HG02970 (cell line): Measurements from ENCODE around the gene AMER2.
"Not testable (repeated sequence)": the region's sequence is repeated elsewhere in the genome, so short reads cannot be mapped to it uniquely, and the experiment has no call there.

Experiments used
- ATAC-seq: cut with Tn5 transposase; IDR thresholded peaks from one replicate; pipeline ENCODE4 v1.9.1; 2021; ENCODE audit warnings: mild to moderate bottlenecking, moderate library complexity, moderate number of reproducible peaks; ENCODE audit not compliant: unreplicated experiment, low FRiP score

AMER2 gene

GRCh38 chr13:25181597-25181996, 9.5 kb upstream of the AMER2 start:
- peak; percentile 25 for ATAC-seq

- peak; percentile 58 for ATAC-seq
Measured at GRCh38 chr13:25180775-25181537, 8.9 kb upstream of the AMER2 start.

GRCh38 chr13:25179832-25180774, 8.0 kb upstream of the AMER2 start:
- ATAC-seq: no peak

DNA sequence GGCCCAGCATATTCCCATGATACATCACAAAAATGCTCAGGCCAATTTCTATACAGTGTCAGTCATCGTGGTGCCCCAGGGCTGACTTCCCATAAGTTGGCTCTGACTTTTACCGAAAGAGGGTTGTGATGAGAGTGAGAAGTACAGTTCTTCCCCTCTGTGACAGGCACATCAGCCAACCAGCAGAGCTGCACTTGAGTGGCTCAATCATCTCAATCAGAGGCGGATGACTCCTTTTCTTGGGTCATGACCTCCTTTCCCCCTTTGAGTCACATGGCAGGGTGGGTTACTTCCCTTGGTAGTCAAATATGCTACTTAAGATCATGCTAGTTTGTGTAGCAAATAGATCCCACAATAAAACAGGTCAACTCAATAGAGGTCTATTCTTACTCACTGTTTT, 6.9 kb upstream of the AMER2 start:
- no peak for ATAC-seq

DNA sequence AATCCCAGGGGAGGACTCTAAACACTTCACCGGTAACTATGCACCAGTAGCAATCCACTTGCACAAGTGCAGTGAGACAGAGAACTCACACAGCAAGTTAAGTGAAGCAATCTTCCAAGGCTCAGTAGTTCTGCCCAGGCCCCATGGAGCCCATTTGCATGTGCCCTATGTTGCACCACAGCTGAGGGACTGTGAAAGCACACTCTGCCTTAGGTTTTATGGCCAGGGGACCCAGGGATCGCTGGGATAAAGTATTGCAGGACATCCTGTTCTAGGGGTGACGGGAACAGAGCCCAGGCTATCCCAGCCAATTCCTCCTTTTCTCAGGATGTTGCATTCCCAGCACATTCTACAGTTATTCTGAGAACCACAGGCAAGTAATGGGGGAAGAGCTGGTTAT, 6.0 kb upstream of the AMER2 start:
- ATAC-seq: no peak

GRCh38 chr13:25177636-25178035, 5.5 kb upstream of the AMER2 start:
- ATAC-seq: no peak

- no peak for ATAC-seq
Measured at GRCh38 chr13:25177012-25177411, 4.9 kb upstream of the AMER2 start.

DNA sequence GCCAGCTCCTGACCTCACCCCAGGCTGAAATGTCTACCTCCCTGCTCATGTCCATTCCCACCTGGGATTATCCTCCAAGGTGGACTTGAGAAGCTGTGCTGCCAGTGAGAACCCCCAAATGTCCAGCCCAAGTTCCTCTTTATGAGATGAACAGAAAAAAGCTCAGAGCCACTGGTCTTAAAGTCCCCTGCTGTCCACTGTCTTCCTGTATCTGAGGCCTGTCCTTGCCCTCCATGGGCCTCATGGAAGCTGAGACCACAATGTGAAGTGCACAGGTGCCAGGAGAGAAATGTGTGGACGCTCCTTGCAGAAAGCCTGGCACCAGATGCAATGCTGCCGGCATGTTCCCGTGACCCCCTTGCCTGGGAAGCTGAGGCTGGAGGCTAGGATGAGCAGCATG, 3.3 kb upstream of the AMER2 start:
- no peak for ATAC-seq

DNA sequence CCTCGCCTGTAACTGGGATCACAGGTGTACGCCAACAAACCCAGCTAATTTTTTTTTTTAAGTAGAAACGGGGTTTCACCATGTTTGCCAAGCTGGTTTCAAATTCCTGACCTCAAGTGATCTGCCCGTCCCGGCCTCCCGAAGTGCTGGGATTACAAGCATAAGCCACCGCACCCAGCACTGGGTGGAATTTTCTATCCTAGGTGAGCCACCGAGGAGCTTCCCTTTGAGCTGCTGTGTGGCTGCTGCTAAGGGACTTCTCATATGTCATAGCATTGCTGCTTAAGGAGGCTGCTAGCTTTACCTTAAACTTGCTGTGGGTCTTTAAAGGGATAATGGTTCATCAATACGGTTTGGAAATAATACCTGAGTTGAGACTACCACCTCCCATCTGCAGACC, 2.9 kb upstream of the AMER2 start:
- no peak for ATAC-seq

GRCh38 chr13:25174304-25174703, 2.2 kb upstream of the AMER2 start:
- ATAC-seq: no peak

DNA sequence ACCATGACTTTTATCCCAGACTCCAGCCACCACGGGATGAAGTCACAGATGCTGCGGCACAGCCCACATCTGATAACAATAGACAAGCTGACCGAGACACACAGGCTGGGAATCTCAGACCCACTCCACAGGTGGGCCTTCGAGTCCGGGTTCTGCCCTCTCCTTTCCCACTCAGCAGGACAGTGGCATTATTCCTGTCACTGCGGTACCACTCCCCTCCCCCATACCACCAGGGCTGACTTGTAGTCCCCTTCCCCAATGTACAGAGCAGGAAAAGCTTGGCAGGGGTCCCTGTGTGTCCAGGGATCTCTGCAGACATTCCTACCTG, 179 bp upstream of the AMER2 start:
- no peak for ATAC-seq

GRCh38 chr13:25171170-25171516, 945 bp downstream of the AMER2 start:
- ATAC-seq: no peak

GRCh38 chr13:25170554-25171111, 1.5 kb downstream of the AMER2 start:
- ATAC-seq: no peak

DNA sequence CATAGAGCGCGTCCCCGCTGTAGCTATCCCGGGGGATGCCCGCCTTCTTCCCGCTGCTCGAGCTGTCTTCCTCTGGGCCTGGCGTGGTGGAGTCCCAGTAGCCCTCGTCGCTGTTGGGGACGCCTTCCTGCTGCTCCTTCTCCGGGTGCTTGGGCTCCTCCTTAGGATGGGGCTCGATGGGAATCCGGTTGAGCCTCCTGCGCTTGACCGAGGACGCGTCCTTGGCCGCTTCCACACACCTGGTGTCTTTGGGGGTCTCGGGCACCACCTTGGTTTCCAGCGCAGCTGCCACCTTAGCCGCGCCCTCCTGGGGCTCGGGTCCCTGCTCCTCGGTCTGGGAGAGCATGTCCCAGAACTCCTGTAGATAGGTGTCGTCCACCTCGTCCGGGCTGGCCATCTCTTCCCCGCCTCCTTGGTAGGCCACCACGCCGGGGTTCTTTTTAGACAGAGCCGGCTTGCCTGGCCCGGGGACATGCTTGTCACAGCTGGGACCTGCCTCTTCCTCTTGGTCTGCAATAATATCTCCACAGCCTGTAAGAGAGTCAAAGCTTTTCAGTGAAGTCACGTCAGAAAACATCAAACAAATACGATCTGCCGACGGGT, 2.0 kb downstream of the AMER2 start:
- ATAC-seq: no peak

DNA sequence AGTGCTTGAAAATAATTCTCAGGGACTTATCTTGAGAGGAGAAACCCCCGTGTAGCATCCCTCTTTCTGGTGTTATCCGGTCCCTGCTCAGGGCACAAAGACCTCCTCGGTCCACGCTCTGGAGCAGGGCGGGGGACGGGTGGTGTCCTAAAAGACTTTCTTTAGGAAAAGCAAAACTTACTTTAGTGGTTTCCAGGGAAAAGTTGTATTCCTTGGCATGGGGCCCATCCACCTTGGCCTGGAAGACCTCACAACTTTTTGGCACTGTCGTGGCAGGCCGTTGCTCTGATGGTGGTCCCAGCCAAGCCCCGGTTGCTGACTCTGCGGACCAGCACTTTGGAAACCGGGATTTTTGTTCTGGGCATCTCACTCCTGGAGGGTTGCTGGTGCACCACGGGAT, 2.7 kb downstream of the AMER2 start:
- ATAC-seq: no peak

DNA sequence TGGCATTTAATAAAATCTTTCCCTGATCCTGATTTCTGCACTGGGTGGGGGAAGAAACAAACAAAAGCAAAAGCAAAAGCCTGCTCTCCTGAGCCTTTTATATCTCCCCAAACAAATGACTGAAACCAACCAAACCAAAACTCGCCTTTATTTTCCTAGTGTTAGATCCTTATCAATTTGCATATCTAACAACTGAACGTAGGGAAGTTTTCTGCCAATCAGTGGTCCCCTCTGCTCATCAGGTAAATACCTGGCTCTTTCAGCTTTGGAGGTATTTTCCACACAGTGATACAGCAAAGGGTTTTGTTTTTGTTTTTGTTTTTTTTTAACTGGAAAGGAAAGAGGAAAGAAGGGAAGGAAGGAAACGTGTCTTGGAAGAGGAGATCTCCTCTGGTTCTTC, 3.3 kb downstream of the AMER2 start:
- no peak for ATAC-seq

DNA sequence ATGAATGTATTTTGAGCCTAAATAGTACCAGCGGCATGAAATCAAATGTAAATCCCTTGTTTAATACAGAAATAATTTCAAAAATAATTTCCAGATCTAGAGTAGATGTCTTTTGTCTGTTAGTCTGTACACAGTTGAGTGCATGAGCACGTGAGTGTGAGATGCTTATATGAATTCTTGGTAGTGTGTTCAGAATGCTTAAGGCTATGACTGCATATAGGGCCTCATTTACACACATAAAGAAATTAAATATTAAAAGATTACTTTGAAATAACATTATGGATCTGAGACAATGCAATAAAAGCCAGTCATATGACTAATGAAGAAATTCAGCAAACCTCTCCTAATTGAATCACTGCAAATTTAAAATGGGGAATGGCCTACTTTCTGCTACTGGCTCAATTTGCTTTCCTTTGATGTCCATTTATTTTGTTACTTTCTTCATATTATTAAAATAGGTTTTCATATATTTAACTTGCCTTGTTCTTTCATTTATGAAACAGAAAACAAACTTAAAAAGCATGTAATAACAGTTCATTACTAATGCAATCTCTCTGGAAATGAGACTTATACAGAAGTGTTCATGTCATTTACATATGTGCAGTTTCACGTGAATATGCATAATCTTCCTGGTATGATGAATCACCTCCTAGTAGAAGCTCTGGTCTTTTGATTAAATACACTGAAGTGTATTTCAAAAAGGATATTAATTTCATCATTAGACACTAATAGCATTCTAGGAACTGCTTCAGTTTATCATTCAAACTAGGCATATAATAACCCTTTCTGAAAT, 4.5 kb downstream of the AMER2 start:
- no peak for ATAC-seq

GRCh38 chr13:25166306-25166705, 5.8 kb downstream of the AMER2 start:
- no peak for ATAC-seq

DNA sequence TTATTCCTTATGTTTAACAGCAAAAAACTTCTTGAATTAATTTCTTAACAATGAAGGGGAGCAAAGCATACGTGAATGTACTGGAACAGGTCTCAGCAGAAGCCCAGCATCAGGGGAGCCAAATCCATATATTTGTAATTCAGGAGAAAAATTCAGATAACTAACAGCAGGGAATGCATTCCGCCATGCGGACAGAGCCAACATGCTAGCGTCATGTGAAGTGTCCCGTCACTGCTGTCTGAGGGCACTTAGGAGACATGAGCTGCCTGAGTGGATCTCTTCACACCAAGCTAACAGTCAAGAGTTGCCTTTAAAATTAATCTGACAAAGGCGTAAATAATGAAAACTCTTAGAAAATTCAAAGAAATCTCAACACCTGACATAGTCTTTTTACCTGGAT, 6.4 kb downstream of the AMER2 start:
- ATAC-seq: no peak

DNA sequence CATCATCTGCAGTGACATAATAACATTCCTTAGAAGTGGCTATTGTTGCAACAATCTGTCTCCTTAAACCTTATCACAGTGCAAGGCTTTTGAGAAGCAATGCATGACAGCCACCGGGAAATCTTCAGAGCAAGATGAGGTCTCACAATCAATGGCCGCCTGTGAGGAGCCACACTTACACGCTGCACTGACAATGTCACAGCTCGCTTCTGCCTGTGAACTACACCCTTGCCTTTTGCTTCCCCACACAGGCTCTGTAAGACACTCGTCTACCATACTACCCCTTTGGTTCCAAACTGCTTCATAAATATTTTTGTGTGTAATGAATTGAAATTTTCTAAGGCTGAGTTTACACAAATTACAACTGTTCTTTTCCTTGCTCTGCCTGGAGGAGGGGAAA, 6.9 kb downstream of the AMER2 start:
- not testable (repeated sequence) for ATAC-seq
